SK-N-MC (cell line): ENCODE data around the gene NKX2-4.
A peak's percentile ranks its signal among the peaks of the same experiment; 100 is the strongest.
"Not testable (repeated sequence)": the region's sequence is repeated elsewhere in the genome, so short reads cannot be mapped to it uniquely, and the experiment has no call there.

Experiments
- DNase-seq: peaks from one replicate; pipeline ENCODE4 v3.0.0-alpha.2; 2011; ENCODE audit warnings: low read depth, low spot score
- H3K27ac ChIP-seq: fragments of 200-600 bp; sonication (generic); 2 replicates; pipeline ENCODE4 v1.5.1; 2016; ENCODE audit warnings: mixed run types
- H3K36me3 ChIP-seq: fragments of 200-600 bp; sonication (generic); 2 replicates; pipeline ENCODE4 v1.6.1; 2017; ENCODE audit warnings: antibody characterized with exemption, low read length, mixed read lengths; ENCODE audit not compliant: insufficient read depth
- H3K4me3 ChIP-seq: fragments of 200-600 bp; sonication (generic); 2 replicates; pipeline ENCODE4 v1.5.1; 2016
- H3K9ac ChIP-seq: fragments of 200-600 bp; sonication (generic); 2 replicates; pipeline ENCODE4 v1.8.0; 2017; ENCODE audit warnings: mixed run types, mixed read lengths; ENCODE audit not compliant: insufficient read length
- H3K9me3 ChIP-seq: fragments of 200-600 bp; sonication (generic); 2 replicates; pipeline ENCODE4 v1.6.1; 2017; ENCODE audit warnings: low read depth, mild to moderate bottlenecking, antibody characterized with exemption, low read length, moderate library complexity, mixed read lengths
- EZH2 ChIP-seq: fragments of 200-600 bp; sonication (generic); IDR thresholded peaks from one replicate; pipeline ENCODE4 v1.6.1; 2017; ENCODE audit warnings: antibody characterized with exemption
- FOXP2 ChIP-seq: optimal IDR thresholded peaks from 2 replicates; pipeline ENCODE3; 2011; ENCODE audit warnings: mild to moderate bottlenecking, moderate library complexity; ENCODE audit not compliant: insufficient read depth; ENCODE audit errors: extremely low read length, control extremely low read depth
- POLR2AphosphoS5 ChIP-seq: IDR thresholded peaks from 2 replicates; pipeline ENCODE4 v1.6.1; 2012; ENCODE audit warnings: mild to moderate bottlenecking, low read depth, low read length, borderline replicate concordance

The NKX2-4 gene

GRCh38 chr20:21397341-21398108 is at the start of gene NKX2-4:
NKX2-4 (minus strand) TSS chr20:21397526; CDS start chr20:21397399, 127 bp downstream.
- peak within 1 kb of the TSS; percentile 91 for H3K27ac ChIP-seq
- peak within 1 kb of the TSS; percentile 84 for H3K4me3 ChIP-seq
- peak within 1 kb of the TSS; percentile 92 for H3K9ac ChIP-seq
- H3K36me3 ChIP-seq = peaks cover 17% of the 10 kb centered on the region; the same call in 1 of the 2 replicates
- no peak for TF ChIP-seq POLR2AphosphoS5
- TF ChIP-seq FOXP2 = no peak
- TF ChIP-seq EZH2 = no peak
- no peak for DNase-seq
- no peaks in the 10 kb centered on the region for H3K9me3 ChIP-seq

- TF ChIP-seq POLR2AphosphoS5 (no peak), EZH2 (no peak), FOXP2 (no peak)
- no peak overlapping the region for H3K4me3 ChIP-seq
- H3K27ac ChIP-seq = no peak overlapping the region
- no peaks in the 10 kb centered on the region for H3K9me3 ChIP-seq
- H3K36me3 ChIP-seq = no peaks in the 10 kb centered on the region
- no peak overlapping the region for H3K9ac ChIP-seq
- no peak for DNase-seq
These were observed 40.5 kb upstream of the NKX2-4 start for GRCh38 chr20:21437816-21438215.

DNA sequence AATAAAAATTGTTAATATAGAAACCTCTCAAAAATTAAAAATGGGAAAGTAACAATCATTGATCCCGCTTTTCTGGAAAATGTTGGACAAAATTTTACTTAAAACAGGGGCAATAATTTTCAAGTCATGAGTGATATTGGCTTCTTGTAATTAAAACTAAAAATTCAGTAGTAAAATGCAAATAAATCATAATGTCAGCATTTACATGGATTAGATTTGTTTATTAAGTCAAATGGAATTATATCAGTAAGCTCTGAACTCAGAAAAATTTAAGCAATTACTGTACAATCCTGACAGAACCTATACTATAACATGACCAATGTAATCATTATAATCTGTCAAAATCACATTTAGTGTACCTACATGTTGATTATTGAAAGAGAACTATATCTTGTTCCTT is 39.9 kb upstream of the NKX2-4 start:
- Histone ChIP-seq H3K36me3 (no peaks in the 10 kb centered on the region), H3K9ac (no peak overlapping the region), H3K9me3 (no peaks in the 10 kb centered on the region), H3K27ac (no peak overlapping the region), H3K4me3 (no peak overlapping the region)
- no peak for DNase-seq
- TF ChIP-seq FOXP2 (no peak), EZH2 (no peak), POLR2AphosphoS5 (no peak)

GRCh38 chr20:21436205-21436604 is 38.9 kb upstream of the NKX2-4 start:
- TF ChIP-seq POLR2AphosphoS5 = no peak
- no peak for TF ChIP-seq FOXP2
- no peak for TF ChIP-seq EZH2
- Histone ChIP-seq H3K9ac (no peak overlapping the region), H3K36me3 (no peaks in the 10 kb centered on the region), H3K9me3 (no peaks in the 10 kb centered on the region), H3K4me3 (no peak overlapping the region), H3K27ac (no peak overlapping the region)
- no peak for DNase-seq

DNA sequence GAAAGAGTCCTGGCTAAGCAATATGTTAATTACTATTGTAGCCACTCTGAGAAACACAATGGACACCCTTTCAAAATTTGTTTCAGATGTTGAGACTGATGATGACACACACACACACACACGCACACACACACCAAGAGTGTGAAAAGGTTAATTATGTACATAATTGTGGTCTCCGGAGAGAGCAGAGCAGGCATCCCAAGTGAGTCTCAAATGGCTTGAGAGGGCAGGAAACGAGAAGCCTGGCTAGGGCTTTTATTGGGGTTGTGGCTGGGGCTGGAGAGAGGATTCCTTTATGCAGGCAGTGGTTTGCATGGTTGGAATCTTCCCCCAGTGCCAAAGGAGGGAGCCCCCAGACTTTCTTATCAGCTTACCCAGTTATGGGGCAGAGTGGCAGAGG is 38.2 kb upstream of the NKX2-4 start:
- no peak for TF ChIP-seq EZH2
- TF ChIP-seq POLR2AphosphoS5 = no peak
- TF ChIP-seq FOXP2 = no peak
- Histone ChIP-seq H3K9ac (no peak overlapping the region), H3K36me3 (no peaks in the 10 kb centered on the region), H3K9me3 (no peaks in the 10 kb centered on the region), H3K27ac (no peak overlapping the region), H3K4me3 (no peak overlapping the region)
- no peak for DNase-seq

GRCh38 chr20:21433329-21433890 is 36.1 kb upstream of the NKX2-4 start:
- TF ChIP-seq FOXP2 (no peak), EZH2 (no peak), POLR2AphosphoS5 (no peak)
- Histone ChIP-seq H3K4me3 (no peak overlapping the region), H3K36me3 (no peaks in the 10 kb centered on the region), H3K9ac (no peak overlapping the region), H3K27ac (no peak overlapping the region), H3K9me3 (no peaks in the 10 kb centered on the region)
- no peak for DNase-seq

- no peak for DNase-seq
- no peak overlapping the region for H3K9ac ChIP-seq
- TF ChIP-seq FOXP2 (no peak), POLR2AphosphoS5 (no peak), EZH2 (no peak)
- H3K36me3 ChIP-seq = no peaks in the 10 kb centered on the region
- H3K4me3 ChIP-seq = no peak overlapping the region
- no peaks in the 10 kb centered on the region for H3K9me3 ChIP-seq
- H3K27ac ChIP-seq = no peak overlapping the region
These were observed 35.6 kb upstream of the NKX2-4 start for GRCh38 chr20:21432911-21433310.

DNA sequence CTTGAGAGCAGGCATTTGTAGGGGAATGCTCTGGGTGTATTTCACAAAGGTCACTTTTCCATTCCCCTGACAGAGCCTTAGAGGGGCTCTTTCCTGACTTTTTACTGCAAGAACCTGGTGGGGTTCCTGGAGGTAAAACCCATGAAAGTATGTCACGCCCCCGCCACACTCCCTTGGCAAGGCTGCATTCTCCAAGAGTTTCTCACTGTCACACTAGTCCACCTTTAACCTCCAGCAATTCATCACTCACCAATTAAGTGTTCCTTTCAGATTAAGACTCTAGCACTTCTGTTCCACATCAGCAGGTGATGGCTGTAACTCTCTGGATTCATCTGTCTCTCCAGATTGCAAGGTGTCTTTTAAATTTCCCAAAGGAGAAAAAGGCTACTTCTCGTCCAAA is 32.7 kb upstream of the NKX2-4 start:
- no peak overlapping the region for H3K9ac ChIP-seq
- H3K27ac ChIP-seq = no peak overlapping the region
- TF ChIP-seq FOXP2 = no peak
- no peak for TF ChIP-seq POLR2AphosphoS5
- TF ChIP-seq EZH2 = no peak
- no peaks in the 10 kb centered on the region for H3K36me3 ChIP-seq
- no peak overlapping the region for H3K4me3 ChIP-seq
- no peak for DNase-seq
- no peaks in the 10 kb centered on the region for H3K9me3 ChIP-seq

DNA sequence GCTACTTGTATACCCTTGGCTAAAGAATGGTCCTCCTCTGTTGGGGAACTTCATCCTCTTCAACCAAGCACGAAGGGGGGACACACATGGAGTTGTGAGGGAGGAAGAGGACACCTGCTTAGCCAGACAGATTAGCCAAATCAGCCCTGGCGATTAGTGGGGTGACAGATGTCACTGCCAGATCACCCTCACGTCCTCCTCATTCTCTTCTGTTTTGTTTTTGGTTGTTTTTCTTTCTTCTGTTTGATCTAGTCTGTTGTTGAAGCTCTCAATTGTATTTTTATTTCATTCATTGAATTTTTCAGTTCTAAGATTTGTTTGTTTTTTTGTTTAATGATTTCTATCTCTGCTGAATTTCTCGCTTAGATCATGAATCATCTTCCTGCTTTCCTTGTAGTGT is 27.5 kb upstream of the NKX2-4 start:
- no peak overlapping the region for H3K9ac ChIP-seq
- no peak for DNase-seq
- H3K36me3 ChIP-seq = no peaks in the 10 kb centered on the region
- no peak overlapping the region for H3K27ac ChIP-seq
- H3K4me3 ChIP-seq = no peak overlapping the region
- TF ChIP-seq FOXP2 (no peak), POLR2AphosphoS5 (no peak), EZH2 (no peak)
- no peaks in the 10 kb centered on the region; the same call in 1 of the 2 replicates for H3K9me3 ChIP-seq

DNA sequence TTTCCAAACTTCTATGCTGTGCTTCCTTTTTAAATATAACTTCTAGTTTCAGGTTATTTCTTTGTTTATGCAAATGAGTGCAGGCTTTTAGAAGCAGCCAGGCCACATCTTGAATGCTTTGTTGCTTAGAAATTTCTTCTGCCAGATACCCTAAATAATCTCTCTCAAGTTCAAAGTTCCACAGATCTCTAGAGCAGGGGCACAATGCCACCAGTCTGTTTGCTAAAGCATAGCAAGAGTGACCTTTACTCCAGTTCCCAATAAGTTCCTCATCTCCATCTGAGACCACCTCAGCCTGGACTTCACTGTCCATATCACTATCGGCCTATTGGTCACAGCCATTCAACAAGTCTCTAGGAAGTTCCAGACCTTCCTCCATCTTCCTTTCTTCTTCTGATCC is 26.4 kb upstream of the NKX2-4 start:
- H3K9ac ChIP-seq, H3K9me3 ChIP-seq, DNase-seq, H3K27ac ChIP-seq, H3K36me3 ChIP-seq, H3K4me3 ChIP-seq: not testable (repeated sequence)
